NCI-H82 treated with DMSO at 0.1 percent for 48 hours (cell line): ENCODE data around the gene AXIN2.

Experiments
- DNase-seq: peaks from one replicate; lab custom pipeline; 2025; ENCODE audit not compliant: unreplicated experiment; lab: John Stamatoyannopoulos, UW

Gene AXIN2

DNA sequence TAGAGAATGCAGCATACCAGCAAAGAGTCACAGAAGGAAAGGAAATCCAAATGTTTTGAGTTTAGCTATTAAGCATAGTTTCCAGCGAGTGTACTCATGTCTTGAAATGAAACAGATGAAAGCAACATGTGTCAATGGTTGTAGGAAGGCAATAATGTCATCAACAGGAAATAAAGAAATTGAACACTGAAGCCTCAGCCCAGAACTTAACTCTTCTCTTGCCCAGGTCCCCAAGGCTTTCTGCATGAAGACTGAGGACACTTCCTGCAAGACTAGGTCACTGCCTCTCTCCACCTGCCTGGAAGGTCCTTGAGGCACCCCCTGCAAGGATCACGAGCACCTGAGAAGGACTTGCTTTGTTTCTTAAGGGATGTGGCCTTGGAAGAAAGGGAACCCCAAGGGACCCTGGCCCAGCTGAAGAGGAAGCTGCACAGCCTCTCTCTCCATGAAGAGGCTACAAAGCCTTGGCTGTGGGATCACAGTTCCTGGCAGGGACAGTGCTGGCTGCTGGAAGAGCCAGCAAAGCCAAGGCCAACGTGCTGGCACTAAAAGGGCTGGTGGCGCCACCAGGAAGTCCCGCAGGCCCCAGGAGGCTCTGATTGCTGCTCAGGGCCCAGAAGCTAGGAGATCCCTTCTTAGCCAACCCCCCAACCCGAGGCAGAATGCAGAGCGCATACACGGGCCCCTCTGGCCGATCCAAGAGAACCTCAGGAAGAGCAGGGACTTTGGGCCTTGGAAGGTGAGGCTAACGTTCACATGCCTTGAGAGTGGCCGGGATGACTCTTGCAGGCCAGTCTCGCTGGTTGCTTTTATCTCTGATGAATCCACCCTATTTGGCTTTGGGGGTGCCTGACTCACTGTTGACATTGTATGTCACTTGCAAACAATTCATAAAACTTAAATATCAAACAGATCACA is 23.4 kb upstream of the AXIN2 start:
- DNase-seq = no peak

DNA sequence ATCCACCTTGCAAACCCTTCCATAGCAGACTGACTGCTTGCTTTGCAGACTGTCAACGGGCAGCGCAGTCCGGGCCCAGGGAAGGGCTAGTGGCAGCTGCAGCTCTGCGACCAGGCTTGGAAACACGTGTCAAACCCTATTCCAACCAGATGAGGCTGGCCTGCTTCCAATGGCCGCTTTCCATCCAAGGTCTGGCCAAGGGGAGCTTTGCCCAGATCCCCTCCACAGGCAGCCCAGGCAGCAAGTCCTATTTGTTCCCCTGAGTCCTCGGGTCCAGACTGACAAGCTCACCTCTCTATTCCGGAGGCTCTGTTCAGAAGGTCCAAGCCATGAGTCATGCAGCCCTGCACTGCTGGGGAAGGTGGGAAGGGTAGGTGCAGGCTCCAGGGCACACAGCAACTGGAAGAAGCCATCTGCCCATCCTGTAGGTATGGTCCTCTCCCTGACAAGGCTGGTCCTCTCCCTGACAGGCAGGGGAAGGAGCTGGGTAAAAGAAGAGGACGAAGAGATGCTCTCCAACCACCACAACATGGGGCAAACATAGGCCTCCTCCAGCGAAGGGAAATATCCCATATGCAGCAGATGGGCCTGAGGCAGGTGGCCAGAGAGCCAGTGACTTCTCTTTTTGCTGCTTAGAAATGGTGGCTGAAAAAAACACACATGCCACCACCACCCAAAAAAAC is 22.6 kb upstream of the AXIN2 start:
- no peak for DNase-seq

DNA sequence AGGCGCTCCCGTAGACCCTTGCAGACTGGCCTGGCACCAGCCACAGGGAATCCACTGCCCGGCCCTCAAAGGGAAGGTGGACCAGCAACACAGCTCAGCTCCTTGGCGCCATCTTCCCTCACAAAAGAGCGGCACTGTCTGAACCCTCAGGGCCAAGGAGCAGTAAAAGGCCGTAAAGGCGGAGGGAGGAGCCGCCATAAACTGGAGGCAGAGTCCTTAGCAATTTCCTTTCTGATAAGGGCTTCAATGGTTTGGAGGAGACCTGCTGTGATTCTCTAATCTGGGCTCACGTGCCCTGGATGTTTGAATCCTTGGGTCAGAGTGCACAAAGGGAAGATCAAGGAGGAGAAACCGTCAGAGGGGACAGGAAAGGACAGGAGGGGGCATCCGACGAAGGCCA is 15.5 kb upstream of the AXIN2 start:
- DNase-seq = no peak

DNA sequence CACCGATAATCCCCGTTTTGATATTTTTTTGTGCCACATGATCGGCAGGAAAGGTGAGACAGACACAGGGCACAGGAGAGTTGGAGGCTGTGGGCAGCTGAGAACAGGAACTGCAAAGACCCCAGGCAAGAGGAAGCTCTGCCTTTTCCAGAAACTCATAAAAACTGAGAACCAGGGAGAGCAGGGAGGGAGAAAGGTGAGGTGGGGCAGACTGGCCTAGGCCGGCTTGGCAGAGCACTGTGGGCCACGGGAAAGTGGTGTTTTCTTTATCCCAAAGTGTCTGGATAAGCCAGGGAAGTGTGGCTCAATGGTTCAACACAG is 11.8 kb upstream of the AXIN2 start:
- no peak for DNase-seq

DNA sequence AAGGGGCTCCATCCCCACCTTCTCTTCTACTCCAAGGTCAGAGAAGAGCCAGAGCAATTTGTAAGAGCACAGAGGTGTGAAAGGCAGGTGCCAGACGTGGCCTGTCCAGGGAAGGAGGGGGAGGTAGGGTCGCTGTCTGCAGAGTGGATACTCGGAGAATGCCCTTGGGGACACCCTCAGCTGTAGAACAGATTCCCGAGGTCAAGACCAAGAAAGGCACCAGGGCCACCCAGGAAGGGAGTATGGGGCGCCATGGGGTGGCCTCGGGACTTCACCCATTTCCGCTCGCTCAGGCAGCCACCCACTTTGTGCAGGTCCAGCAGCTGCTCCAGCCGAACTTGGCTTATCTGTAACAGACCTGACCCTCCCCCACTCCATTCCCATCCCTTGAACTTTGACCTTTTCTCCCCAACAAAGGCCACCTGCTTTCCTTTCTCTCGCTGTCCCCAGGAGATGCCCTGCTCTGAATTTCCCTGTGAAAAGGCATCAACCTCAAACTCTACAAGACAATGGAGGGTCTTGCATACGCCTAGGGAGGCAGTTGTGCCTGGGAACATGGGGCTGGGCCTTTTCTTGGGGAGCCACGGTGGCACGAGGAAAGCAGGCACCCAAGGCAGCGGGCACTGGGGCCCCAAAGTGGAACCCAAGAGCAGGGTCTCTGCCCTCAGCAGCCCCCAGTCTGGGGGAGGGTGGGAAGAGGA is 11.3 kb upstream of the AXIN2 start:
- DNase-seq = no peak

DNA sequence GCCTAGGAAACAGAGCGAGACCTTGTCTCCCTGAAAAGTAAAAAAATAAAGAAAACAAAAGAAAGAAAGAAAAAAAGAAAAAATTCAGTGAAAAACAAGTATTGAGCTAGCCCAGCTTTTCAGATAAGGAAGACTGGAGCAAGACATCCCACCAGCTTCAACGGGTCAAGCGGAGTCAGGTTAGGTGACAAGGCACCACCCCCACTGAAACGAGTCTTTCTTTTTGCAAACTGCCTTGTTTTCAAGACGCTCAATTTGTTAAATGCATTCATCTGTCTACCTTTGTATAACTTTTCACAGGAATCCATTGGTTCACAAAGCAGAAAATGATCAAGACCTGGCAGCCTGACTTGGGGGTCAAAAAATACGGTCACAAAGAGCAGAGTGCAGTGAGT is 10.7 kb upstream of the AXIN2 start:
- no peak for DNase-seq

DNA sequence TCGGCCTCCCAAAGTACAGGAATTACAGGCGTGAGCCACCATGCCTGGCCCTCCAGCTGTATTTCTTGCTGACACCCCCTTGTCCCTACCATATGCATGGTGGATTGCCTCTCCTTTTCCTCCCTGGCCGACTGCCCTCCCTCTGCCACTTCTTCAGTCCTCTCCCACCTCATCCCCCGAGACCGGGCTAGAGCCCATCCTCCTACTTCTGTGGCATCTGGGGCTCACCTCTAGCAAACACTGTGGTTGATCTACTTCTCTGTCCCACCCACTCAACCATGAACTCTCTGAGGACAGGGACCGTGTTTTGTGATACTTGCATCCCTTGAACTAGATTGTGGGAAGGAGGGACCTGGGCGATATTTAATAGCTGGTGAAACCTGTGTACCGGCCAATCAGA is 7.5 kb upstream of the AXIN2 start:
- DNase-seq = no peak

DNA sequence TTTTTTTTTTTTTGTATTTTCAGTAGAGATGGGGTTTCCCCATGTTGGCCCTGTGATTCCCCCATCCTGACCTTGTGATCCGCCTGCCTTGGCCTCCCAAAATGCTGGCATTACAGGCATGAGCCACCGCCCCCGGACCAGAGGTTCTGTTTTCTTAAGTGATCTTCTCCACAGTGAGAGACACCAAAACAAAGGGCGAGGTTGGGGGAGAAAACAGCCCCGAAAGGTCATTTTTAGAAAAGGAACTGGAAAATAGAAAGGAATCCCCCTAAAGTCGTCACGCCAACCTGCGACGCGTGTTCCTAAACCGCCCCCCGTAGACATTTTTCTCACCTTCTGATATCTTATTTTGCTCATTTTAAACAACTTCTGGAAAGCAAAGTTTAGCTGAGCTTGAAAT is 6.1 kb upstream of the AXIN2 start:
- no peak for DNase-seq

DNA sequence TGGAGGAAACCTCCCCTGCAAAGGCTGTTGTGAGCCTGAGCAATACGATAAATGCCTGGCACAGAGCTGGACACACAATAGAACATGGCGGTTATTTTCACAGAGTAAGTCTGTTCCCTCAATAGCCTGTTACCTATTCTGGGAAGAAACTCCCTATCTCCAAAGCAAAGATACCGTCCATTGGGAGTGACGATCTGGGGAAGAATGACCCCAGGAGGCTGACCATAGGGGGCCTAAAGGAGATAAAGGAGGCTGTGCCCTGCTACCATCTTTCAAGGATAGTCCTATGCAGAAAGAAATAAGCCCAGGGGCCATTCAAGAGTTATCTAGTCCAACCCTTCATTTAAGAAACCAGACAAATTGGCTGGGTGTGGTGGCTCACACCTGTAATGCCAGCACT is 4.1 kb upstream of the AXIN2 start:
- no peak for DNase-seq

DNA sequence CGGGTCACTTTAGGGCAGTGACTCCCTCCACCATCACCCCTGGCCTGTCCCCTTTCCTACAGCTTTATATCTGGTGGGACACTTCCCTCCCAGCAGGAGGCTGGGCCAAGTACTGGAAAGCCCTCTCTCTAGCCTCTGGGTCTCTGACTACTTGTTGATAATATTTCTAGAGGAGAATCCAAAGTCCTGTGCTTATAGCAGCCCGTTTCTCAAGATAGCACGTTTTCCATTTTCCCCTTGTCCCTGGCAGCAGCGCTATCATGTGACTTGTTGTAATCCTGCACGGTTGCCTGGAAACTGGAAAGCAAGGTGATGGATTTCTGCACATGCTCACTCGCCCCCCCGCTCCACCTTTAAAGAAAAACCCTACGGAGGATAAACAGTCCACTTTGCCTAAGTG is 3.3 kb upstream of the AXIN2 start:
- peak; percentile 25 for DNase-seq

DNA sequence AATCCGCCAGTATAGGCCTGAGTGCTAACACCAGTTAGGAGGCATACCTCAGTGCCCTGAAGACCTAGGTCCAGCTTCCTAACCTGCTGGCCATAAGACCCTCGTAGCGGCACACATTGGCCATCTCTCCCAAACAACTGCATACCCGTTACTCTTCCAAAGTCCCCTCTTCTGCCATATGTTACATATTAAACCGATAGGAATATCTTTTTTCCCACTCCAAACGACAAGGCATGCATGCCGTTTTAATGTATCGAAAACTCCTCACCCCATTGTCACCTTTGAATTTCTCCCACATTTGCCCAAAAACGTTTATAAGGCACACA is 721 bp upstream of the AXIN2 start:
- no peak for DNase-seq

DNA sequence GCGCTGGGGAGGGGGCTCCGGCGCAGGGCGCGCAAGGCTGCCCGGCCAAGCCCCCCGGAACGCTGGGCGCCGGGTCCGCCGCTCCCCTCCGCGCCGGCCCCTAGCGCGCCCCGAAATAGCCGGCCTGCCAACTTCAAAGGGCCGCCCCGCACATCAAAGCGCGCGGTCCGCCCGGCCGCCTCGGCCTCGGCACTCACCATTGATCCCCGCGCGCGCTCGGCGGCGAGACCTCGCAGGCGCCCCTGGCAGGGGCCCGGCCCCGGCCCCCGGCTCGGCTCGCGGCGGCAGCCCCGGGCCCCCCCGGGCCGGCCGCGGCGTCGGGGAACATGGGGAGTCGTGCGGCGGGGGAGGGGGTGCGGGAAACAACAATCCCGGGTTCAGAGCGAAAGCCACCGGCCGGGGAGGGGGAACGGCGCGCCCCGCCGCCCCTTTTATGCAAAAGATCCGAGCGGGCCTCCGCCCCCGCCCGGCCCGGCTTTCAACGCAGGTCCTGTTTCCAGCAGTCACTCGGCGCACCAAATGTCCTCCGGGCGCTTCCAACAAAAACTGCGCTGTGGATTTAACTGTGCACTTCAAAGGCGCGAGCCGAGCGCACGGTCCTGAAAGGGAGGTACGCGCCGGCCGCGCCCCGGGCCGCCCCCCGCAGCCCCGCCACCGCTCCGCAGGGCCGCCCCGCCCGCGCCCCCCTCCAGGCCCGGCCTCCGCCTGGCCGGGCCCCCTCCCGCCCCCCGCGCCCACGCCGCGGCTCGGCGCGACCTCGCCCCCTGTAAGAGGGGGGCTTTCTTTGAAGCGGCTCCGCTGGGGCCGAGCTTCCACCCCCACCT is 608 bp downstream of the AXIN2 start:
- DNase-seq = peak; percentile 56

DNA sequence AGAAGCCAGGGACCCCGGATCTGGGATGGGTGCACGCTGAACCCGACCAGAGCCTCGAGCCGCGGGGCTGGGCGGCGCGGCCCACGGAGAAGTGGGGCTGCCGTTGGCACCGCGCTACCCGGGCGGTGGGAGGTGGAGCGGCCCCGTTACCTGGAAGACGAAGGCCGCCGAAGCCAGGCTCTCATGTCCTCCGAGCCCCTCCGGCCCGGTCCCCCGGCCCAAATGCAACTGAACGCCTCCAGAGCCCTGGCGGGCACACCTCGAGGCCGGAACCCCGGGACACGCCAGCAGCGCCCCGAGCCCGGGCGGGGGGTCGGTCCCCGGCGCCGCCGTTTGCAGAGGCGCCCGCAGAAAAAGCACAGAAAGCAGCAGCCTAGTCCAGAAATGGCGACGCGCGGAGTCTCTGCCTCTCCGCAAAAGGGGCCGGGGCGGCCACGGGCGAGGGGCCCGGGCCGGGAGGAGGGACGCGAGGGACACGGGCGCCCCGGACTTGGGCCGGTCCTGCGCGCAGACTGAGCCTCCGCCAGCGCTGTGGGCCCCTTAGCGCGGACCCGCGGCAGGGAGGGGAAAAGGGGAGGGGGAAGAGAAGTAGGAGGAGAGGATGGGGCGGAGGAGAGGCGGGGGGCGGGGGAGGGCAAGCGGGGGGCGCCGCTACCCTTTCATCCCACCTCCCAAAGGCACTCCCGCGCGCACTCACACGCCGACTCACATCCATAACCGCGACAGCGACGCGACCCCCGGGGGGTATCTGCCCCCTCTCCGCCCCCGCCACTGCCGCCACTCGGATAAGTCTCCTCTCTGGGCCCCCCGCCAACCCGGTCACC is 1.4 kb downstream of the AXIN2 start:
- peak; percentile 7 for DNase-seq

DNA sequence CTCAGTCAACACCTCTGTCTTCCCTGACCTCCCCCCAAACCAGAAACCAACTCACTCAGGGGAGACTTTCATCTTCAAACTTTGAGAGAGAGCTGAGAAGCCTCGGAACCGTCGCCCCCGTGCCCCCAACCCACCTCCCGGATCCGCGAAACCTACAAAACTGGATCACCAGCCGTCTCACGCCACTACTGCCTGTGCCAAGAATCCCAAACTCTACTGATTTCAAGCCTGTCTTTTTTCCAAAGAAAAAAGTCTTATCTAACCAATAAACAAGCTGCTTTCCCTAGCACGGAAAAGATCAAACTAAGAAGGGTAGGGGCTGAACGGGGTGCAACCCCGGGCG is 2.0 kb downstream of the AXIN2 start:
- no peak for DNase-seq

DNA sequence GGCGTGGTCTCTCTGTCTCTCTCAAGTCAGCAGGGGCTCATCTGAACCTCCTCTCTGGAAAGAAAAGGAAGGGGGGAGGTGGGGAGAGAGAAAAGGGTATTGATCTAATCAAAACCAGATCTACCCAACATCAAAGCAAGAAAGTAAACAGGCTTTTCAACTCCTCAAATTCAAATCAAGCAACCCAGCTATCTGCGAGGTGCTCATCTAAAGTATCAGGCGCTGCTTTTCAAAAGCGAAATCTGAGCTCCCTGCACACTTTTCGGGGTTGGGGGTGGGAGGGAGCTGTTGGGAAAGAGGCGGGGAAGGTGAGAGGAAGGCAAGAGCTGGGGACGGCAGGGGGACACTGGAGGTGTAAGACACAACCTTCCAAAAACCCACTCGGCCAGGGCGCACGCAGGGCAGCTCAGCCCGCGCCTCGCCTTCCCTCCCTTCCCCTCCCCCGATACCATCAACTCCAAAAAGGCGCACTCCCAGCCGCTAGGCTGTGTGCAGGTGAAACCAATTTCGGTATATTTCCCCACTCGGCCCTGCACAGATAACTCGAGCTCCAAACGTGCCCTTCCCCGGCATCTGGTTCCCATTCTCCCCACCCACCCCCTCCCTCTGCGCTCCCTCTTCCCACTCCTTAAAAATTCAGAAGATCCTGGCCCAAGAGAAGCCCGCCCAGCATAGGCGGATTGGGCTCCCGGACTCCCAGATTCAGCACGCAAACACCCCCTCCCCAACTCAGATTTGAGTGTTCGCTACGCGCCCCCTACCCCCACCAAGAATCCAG is 2.6 kb downstream of the AXIN2 start:
- DNase-seq = no peak

DNA sequence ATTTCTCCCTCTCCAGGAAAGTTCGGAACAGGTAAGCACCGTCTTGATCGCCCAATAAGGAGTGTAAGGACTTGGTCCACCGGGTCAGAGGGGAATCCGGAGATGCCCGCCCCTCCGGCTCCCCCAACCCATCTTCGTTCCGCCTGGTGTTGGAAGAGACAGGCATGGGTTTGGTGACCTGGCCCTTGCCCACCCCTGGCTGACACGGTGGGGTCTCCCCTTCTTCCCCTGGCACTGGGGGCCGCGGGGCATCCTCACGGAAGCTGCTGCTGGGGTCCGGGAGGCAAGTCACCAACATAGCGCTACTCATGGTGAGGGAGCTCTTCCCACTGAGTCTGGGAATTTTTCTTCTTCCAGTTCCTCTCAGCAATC is 3.2 kb downstream of the AXIN2 start:
- DNase-seq = no peak

DNA sequence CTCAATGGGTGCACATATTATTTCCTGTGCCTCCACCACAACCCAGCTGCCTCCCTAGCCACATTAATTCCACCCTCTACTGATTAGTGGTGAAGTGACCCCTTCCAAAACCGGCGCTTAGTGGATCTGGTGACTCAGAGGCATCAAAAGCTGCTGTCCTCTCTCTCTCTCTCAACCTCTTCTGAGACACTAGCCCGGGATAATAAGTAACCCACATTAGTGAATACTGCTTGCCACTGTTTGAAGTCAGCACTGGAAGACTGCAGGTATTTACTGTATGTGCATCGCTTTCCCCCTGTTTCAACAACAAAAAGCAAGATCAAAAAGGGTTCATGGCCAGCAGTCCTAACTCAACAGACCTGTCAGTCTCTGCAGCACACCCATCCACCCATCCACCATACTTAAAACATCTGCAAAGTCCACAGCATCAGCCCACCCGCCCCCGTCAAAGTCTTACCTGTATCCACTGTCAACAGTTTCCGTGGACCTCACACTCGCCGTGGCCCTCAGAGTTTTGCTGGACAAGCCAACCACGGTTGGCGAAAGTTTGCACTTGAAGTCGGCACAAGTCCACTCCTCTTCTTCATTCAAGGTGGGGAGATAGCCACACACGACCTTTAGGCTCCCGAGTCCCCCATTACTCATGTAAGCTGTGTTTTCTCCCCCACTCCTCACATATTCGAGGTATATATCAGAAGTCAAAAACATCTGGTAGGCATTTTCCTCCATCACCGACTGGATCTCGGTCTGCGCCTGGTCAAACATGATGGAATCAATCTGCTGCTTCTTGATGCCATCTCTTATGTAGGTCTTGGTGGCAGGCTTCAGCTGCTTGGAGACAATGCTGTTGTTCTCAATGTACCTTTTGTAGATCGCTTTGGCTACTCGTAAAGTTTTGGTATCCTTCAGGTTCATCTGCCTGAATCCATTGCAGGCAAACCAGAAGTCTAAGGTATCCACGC is 3.8 kb downstream of the AXIN2 start:
- DNase-seq = no peak

DNA sequence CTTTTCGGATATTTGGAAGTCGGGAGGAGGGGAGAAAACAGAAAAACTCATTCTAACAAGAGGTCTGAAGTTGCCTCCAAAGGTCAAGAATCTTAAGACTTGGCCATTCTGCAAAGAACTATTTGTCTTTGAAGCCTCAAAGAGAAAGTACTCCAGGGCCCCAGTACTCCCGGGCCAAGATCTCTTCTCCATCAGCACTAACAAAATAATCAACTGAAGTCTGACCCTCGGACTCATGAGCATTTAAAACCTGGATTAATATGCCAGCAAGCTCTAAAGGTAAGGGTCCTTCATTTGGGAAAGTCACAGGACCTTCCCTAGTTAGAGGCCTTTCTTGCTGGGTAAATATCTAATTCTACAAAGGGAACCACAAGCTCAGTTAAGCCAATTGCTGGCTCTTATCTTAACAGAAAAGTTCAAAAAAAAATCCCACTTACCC is 4.5 kb downstream of the AXIN2 start:
- DNase-seq = no peak
